NCI-H1436 treated with DMSO at 0.1 percent for 48 hours (cell line): ENCODE data around the gene CXCR6.

Experiments used
- DNase-seq: peaks from one replicate; lab custom pipeline; 2025; lab: John Stamatoyannopoulos, UW

The CXCR6 gene

DNA sequence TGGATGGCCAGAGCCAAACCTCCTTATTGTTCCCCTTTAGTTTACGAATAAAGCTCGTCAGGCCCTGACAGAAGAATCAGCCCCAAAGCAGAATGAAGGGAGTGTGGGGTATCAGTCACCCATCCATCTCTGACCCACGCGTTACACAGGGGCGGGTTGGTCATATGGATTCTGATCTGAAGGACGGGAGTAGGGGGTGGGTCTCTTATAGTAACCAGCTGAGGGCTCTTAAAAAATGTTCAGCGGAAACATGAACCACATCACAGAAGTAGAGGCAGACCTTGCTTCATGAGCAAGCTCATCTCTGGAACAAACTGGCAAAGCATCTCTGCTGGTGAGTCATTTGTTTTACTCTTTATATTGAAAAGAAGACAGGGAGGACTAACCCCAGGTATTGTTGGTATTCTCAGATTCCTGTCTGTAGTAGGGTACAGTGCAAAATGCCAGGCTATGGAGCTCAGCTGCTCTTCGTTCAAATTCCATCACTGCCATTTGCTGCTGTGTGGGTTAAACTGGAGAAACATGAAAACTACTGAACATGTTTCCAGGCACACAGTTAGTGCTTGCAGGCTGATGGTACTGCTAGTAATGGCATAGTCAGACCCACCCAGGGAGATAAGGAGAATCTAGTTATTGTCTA is at the start of gene CXCR6:
Gene CXCR6 (plus strand): TSS at position 258 of the 640 bp plus-strand sequence. CDS start 3,018 bp downstream, outside the sequence.
- DNase-seq, result no peak

GRCh38 chr3:45894015-45894414 is 49.2 kb upstream of the CXCR6 start:
- DNase-seq, result no peak

DNA sequence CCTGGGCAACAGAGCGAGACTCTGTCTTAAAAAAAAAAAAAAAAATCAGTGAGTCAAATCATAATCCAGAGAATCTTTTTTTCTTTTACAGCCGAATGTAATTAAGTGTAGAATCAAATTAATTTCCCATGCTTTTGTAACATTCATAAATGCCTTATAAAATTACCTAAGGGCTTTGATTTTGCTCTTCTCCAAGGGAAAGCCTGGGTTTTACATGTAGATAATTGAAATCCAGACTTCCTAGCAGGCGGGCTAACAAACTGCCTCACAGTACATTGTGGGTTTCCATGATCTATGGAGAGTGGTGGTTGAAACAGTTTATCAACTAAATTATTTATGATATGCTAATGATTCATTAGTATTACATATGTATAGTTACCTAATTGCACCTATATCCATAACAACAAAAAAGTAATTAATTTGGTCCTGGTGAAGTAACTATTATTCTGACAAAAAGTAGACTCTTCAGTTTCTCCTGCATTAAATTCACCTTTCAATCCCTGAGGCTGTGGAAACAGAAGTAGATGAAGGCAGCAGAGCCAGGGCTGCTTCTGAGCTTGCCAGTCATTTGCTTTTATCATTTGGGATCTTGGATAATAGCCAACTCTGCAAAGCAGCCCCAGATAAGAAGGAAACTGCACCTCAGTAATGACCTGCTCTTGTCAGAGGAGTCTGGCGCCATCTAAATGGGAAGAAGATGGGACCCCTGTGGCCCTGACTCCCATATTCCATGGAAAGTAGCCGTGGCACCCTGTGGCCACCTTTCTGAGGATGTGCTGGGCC is 47.4 kb upstream of the CXCR6 start:
- no peak for DNase-seq

GRCh38 chr3:45896956-45897355 is 46.3 kb upstream of the CXCR6 start:
- no peak for DNase-seq

GRCh38 chr3:45904931-45905330 is 38.3 kb upstream of the CXCR6 start:
- no peak for DNase-seq

GRCh38 chr3:45905755-45906154 is 37.5 kb upstream of the CXCR6 start:
- DNase-seq, result no peak

DNA sequence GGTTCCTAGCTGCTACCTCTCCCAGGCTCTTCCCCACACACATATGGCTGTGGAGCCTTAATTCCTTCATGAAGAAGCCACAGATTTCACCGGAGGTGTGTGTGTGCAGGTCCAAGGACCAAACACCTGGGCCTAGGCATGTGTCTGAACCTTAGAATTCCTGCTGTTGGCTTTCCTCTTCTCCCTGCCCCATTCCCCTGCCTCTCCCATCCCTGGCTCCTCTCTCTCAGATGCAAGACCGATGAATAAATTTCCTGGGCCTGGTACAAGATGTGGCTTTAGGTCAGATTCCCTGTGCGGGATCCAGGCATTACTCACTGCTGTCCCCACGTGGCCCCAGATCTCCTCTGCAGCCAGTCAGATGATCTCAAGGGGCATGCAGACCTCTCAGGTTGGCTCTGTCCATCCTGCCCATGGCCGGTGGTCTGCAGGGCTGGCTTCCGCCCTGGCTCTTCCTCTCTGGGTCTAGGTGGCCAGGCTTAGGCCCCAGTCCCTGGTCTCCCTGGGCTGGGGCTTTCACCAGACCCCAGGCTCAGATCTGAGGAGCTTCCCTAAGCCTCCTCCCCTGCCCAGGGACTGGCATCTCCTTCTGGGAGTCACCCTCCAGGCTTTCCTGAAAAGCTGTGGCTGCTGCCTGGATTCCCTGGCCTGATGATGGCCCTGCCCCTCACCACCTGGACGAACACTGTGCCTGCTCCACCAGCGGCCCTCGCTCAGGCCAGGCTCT is 36.4 kb upstream of the CXCR6 start:
- no peak for DNase-seq

DNA sequence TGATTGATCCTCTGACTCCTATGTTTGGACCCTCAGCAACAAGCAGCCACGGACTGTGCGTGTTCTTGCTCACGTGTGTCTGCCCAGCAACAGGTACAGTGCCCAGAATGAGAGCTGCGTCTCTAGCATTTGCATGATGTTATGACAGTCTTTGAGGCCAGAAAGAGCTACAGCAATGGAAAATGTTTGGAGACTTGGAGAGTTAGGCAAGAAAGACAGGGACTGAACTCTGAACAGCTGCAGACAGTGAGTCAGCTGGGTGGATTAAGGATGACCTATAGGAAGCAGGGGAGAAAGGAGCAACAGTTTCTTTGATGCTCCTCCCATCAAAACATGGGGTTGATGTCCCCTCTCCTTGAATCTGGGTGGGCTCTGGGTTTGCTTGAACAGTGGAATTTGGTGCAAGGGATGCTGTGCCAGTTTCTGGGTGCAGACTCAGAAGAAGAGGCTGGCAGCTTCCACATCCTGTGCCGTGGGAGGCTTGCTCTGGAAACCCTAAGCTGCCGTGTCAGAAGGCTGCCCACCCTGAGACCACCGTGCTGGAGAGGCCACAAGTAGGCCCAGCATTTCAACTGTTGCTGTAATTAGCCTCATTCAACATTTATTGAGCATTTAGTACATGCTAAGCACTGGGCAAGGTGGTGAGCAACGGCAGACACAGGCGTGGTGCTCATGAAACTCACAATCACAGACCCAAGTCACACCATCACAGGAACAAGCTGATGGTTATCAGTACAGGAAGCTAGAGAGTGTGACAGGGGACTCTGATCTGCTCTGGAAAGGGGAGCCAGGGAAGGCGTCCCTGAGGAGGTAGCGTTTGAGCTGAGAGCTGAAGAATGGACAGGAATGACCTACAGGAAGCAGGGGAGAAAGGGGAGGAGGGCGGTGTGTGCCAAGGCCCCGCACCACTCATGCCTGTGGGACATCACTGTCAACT is 35.2 kb upstream of the CXCR6 start:
- DNase-seq, result no peak

- DNase-seq, result no peak
Observed at GRCh38 chr3:45908761-45909160, 34.5 kb upstream of the CXCR6 start.

- no peak for DNase-seq
Observed at GRCh38 chr3:45909542-45909941, 33.7 kb upstream of the CXCR6 start.

DNA sequence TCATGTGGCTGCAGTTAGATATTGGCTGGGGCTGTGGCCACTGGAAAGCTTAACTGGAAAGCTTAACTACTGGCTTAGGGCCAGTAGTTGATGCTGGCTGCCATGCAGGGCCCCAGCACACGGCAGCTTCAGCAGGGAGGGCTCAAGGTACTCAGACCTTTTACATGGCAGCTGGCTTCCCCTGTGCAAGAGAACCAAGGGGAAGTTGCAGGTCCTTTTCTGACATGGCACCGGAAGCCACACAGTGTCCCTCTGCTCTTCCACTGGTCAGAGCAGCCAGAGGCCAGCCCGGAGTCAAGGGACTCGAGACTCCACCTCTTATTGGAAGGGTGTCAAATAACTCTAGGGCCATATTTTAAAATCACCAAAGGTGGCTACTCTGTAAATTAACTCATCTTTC is 32.4 kb upstream of the CXCR6 start:
- no peak for DNase-seq

- no peak for DNase-seq
Observed at GRCh38 chr3:45911511-45912226, 31.6 kb upstream of the CXCR6 start.

DNA sequence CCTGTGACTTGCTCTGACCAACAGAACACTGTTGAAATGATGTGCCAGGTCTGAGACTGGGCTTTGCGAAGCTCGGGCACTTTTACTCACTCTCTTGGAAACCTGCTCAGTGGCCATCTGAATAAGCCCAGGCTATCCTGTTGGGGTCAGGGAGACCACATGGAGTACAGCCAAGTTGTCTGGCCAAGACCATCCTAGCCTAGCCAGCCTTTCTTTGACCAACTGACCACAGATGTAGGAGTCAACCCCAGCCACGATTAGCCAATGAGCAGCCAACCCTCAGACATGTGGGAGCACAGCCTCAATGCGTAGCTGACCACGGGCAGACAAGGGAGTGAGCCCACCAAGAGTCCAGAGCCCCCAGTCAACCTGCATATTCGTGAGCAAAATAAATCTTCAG is 30.8 kb upstream of the CXCR6 start:
- DNase-seq, result no peak

DNA sequence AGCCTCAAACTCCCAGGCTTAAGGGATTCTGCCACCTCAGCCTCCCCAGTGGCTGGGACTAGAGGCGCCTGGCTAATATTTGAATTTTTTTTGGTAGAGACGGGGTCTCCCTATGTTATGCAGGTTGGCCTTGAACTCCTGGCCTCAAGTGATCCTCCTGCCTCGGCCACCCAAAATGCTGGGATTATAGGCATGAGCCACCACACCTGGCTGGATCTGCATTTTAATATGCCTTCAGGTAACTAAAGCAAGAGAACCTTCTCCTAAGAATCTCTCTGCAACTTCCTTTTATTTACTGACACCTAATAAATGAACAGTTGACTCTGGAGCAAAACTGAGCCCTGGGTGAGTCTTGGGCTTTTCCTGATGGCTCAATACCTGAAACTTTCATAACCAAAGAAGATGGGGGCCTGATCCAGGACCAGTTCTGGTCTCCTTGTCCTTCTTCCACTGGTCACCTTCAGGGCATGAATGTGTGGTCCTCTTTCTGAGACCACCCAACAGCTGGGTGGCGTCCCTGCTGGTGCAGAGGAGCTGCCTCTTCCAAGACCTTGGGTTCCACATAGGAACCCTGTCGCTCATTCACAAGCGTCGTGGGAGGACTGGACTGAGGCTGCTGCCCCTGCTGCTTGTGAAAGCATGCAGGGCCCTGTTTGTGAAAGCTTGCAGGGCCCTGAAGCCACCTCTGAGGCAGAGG is 28.8 kb upstream of the CXCR6 start:
- no peak for DNase-seq

GRCh38 chr3:45915059-45915439 is 28.2 kb upstream of the CXCR6 start:
- no peak for DNase-seq

DNA sequence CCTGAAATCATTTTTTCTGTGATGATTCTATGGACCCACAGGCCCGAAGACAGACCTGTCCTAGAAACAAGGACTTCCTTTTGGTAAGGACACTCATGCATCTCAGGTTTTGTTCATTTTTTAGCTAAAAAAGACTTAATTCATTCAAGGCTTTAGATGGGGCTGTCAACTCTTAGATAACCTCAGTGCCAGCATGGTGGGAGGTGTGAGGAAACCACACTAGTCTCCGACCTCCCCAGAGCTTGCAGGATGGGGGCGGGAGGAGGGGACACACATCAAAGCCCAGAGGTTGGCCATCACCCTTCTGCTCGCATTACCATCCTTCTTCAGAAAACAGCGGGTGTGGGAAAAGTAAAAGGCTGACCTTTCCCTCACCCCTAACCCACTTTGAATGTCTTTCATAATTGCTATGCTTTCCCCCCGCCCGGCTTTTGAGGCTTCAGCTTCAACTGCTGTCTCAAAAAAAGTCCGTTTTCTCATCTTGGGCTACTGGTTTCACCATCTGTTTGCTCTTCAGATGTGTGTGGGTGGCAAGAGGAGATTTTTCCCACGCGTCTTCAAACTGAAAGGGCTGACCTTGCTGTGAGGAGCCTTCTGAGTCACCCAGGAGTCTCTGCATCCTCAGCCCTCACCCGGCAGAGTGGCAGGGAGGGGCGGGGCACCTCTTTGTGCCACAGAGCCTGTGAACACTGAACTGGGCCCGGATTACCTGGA is 27.6 kb upstream of the CXCR6 start:
- no peak for DNase-seq

DNA sequence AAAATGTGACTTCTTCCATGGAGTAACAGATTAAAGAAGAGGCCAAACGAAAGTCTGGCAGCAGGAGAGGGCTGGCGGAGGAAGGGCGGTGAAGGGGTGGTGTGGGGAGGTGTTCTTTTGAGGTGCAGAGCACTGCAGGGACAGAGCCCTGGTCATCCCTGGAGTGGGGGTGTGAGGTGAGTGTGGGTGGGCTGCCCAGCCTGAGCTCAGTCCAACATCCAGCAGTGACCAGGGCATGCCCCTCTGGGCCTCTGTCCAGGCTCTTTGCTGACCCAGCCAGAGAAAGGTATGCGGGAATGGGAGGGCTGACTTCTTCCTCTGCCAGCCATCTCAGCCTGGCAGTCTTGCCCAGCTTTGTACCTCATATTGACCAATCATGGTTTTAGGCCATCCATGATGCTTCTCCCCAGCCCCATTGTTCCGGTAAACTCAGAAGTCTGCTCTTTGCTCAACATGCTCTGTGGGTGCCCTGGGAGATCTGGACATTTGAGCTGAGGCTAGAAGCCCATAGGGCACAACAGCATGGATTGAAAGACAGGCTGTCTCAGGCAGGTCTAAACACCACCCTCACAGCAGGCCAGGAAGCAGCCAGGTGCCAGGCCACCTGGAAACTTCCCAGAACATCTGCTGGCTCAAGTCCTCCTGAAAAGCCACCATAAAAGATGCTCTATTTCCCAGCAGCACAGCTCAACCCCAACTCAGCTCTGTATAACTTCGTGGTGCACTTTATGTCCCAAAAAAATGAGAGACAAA is 25.9 kb upstream of the CXCR6 start:
- DNase-seq, result no peak

GRCh38 chr3:45921158-45922038 is 21.9 kb upstream of the CXCR6 start:
- DNase-seq, result no peak

- DNase-seq, result no peak
Observed at GRCh38 chr3:45922039-45922326, 21.3 kb upstream of the CXCR6 start.
